ENCODE data around the gene AAK1. TPM values are rescaled to one million over a fixed set of nuclear protein-coding genes. Genes with fewer than 3 reads are reported as not detected.

Gene AAK1
- total RNA-seq, 3 donors from 2014 or later, result 62.4 to 68.4 (median 66.2) TPM

- TF ChIP-seq, protein P1, sequence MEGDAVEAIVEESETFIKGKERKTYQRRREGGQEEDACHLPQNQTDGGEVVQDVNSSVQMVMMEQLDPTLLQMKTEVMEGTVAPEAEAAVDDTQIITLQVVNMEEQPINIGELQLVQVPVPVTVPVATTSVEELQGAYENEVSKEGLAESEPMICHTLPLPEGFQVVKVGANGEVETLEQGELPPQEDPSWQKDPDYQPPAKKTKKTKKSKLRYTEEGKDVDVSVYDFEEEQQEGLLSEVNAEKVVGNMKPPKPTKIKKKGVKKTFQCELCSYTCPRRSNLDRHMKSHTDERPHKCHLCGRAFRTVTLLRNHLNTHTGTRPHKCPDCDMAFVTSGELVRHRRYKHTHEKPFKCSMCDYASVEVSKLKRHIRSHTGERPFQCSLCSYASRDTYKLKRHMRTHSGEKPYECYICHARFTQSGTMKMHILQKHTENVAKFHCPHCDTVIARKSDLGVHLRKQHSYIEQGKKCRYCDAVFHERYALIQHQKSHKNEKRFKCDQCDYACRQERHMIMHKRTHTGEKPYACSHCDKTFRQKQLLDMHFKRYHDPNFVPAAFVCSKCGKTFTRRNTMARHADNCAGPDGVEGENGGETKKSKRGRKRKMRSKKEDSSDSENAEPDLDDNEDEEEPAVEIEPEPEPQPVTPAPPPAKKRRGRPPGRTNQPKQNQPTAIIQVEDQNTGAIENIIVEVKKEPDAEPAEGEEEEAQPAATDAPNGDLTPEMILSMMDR (IDR thresholded peaks at IDR 0.05), result no peak
- DNase-seq (no peak), ATAC-seq (no peak)
- H3K4me1 ChIP-seq (ENCODE audit: low read depth), result no peaks in the 10 kb centered on the region
- no peaks in the 10 kb centered on the region for H3K9me3 ChIP-seq
- no peak overlapping the region for H3K4me3 ChIP-seq
- no peaks in the 10 kb centered on the region for H3K36me3 ChIP-seq (ENCODE audit: low read depth)
- intact Hi-C loops (cut with DNase I, micrococcal nuclease), result no loop called here
These were observed 98.6 kb downstream of the AAK1 start for GRCh38 chr2:69544951-69545350.

GRCh38 chr2:69539549-69539908 is 104.0 kb downstream of the AAK1 start:
- DNase-seq (no peak), ATAC-seq (no peak)
- H3K36me3 ChIP-seq (ENCODE audit: low read depth), result no peaks in the 10 kb centered on the region
- H3K4me3 ChIP-seq, result no peak overlapping the region
- TF ChIP-seq, protein P1 (IDR thresholded peaks at IDR 0.05), result no peak
- H3K9me3 ChIP-seq, result no peaks in the 10 kb centered on the region
- intact Hi-C loops (cut with DNase I, micrococcal nuclease), result no loop called here
- no peaks in the 10 kb centered on the region for H3K4me1 ChIP-seq (ENCODE audit: low read depth)

DNA sequence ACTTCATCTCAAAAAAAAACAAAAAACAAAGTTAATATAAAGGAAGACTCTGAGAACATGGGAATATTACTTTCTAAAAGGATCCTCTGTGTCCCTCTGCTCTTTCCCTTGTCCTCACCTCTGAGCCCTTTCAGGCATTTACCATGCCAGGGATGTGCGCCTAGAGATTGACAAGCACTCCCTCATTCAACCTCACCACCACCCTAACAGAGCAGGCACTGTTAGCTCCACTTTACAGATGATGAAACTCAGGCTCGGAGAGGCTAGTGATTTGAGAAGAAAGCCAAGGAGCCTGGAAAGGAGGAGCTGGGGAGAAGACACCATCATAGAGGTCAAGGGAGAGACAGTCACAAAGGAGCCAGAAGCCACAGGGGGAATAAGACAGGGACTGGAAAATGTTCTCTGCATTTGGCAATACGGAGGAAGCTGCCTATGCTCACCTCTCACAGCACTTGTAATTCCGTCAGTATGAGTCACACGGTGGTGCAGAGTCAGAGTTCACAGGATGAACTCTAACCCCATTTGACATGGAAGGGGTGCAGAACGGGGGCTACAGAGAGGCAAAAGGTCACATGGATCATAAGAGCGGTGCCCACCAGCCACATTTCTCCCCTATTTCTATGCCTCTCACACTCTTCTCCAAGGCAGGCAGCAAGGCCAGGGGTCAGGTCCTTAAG is 104.5 kb downstream of the AAK1 start:
- H3K4me1 ChIP-seq (ENCODE audit: low read depth), result no peaks in the 10 kb centered on the region
- peak; percentile 79 for ATAC-seq
- no peaks in the 10 kb centered on the region for H3K9me3 ChIP-seq
- no peak for DNase-seq
- H3K36me3 ChIP-seq (ENCODE audit: low read depth), result no peaks in the 10 kb centered on the region
- intact Hi-C loops (cut with DNase I, micrococcal nuclease), result no loop called here
- TF ChIP-seq, protein P1 (IDR thresholded peaks at IDR 0.05), result no peak
- H3K4me3 ChIP-seq, result no peak overlapping the region

DNA sequence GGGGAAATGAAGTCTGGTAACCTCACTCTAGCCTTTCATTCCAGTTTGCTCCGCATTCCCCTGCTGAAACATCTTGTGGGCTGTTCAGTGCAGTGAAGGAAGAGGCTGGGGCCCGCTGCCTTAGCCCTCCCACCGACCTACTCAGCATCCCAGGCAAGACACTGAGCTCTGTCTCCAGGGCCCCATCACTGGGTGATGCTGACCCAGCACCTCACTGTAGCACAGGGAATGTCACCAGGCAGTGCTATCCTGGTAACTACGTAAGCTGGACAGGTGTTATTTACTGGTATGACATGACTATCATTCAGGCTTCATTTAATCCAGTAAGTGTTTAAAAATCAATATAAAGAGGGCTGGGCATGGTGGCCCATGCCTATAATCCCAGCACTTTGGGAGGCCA is 105.3 kb downstream of the AAK1 start:
- Histone ChIP-seq H3K4me1 (ENCODE audit: low read depth) (no peaks in the 10 kb centered on the region), H3K9me3 (peaks cover 3% of the 10 kb centered on the region), H3K4me3 (no peak overlapping the region), H3K36me3 (ENCODE audit: low read depth) (no peaks in the 10 kb centered on the region)
- intact Hi-C loops (cut with DNase I, micrococcal nuclease), result no loop called here
- TF ChIP-seq, protein P1 (IDR thresholded peaks at IDR 0.05), result no peak
- DNase-seq (no peak), ATAC-seq (no peak)

- Histone ChIP-seq H3K36me3 (ENCODE audit: low read depth) (no peaks in the 10 kb centered on the region), H3K9me3 (peaks cover 3% of the 10 kb centered on the region), H3K4me3 (no peak overlapping the region), H3K4me1 (ENCODE audit: low read depth) (no peaks in the 10 kb centered on the region)
- DNase-seq, result no peak
- ATAC-seq, result no peak
- intact Hi-C loops (cut with DNase I, micrococcal nuclease), result no loop called here
- TF ChIP-seq, protein P1 (IDR thresholded peaks at IDR 0.05), result no peak
These were observed 107.7 kb downstream of the AAK1 start for GRCh38 chr2:69535817-69536241.

GRCh38 chr2:69531186-69531585 is 112.4 kb downstream of the AAK1 start:
- Histone ChIP-seq H3K9me3 (peaks cover 3% of the 10 kb centered on the region), H3K36me3 (ENCODE audit: low read depth) (no peaks in the 10 kb centered on the region), H3K4me3 (no peak overlapping the region), H3K4me1 (ENCODE audit: low read depth) (no peaks in the 10 kb centered on the region)
- TF ChIP-seq, protein P1 (IDR thresholded peaks at IDR 0.05), result no peak
- DNase-seq (no peak), ATAC-seq (no peak)
- intact Hi-C loops (cut with DNase I, micrococcal nuclease), result no loop called here
